Measurements from ENCODE around the gene NBPF6. TPM values are rescaled to one million over a fixed set of nuclear protein-coding genes. Genes with fewer than 3 reads are reported as not detected.

The NBPF6 gene
- total RNA-seq, 1 experiment from 2014 or later: not detected

GRCh38 chr1:108505763-108506070 is 55.6 kb downstream of the NBPF6 start:
- no peak for DNase-seq
- H4K20me1 ChIP-seq (ENCODE audit: control insufficient read depth, insufficient read depth, insufficient read length): no peaks in the 10 kb centered on the region
- no peak overlapping the region for H3K27ac Mint-ChIP-seq
- H2AFZ ChIP-seq (ENCODE audit: low read length): no peak overlapping the region
- no CpG with 5 or more reads among the region's 2 CpGs for WGBS (ENCODE audit: extremely low coverage, insufficient read length, low lambda C conversion rate)
- H3K4me3 Mint-ChIP-seq: no peak overlapping the region
- no peaks in the 10 kb centered on the region for H3K27me3 ChIP-seq (ENCODE audit: insufficient read depth, low read length)
- H2BK15ac ChIP-seq (ENCODE audit: low read depth, low read length): no peak overlapping the region
- no peak overlapping the region for H4K8ac ChIP-seq (replicated peaks; ENCODE audit: insufficient read length, low read depth, low read length)
- peaks cover 3 to 6% of the 10 kb centered on the region in 2 experiments; a peak in 3 of 5 replicates for H3K9me3 Mint-ChIP-seq
- no peak for TF ChIP-seq CTCF (conservative IDR thresholded peaks at IDR 0.05)
- H4K5ac ChIP-seq (ENCODE audit: insufficient read length, low read depth, low read length): no peak overlapping the region
- H3K23ac ChIP-seq (ENCODE audit: insufficient read length, low read depth, low read length): no peak overlapping the region
- H3K27ac ChIP-seq (ENCODE audit: insufficient read length, low read depth, low read length): no peak overlapping the region
- H3K14ac ChIP-seq (ENCODE audit: insufficient read depth, low read length): no peak overlapping the region
- no peak overlapping the region for H2BK5ac ChIP-seq (ENCODE audit: insufficient read length, low read length)
- no peak overlapping the region for H3T11ph ChIP-seq (ENCODE audit: low read length)
- H3K79me1 ChIP-seq (ENCODE audit: insufficient read depth, low read depth, low read length, poor library complexity, severe bottlenecking): no peaks in the 10 kb centered on the region
- H3K18ac ChIP-seq (ENCODE audit: insufficient read length, low read depth, low read length): no peak overlapping the region
- H3K79me2 ChIP-seq (ENCODE audit: insufficient read depth, low read length): no peaks in the 10 kb centered on the region
- H2BK120ac ChIP-seq (ENCODE audit: low read depth, low read length, poor library complexity, severe bottlenecking): no peak overlapping the region
- no peak overlapping the region for H4K91ac ChIP-seq (ENCODE audit: insufficient read length, low read depth, low read length)
- no peak overlapping the region for H3K4ac ChIP-seq (ENCODE audit: low read depth, low read length)
- H3K56ac ChIP-seq (ENCODE audit: insufficient read length, low read depth, low read length): no peak overlapping the region
- no peak overlapping the region for H2BK12ac ChIP-seq (ENCODE audit: insufficient read length, low read depth, low read length)
- no peak overlapping the region for H2BK20ac ChIP-seq (ENCODE audit: low read depth, low read length, poor library complexity, severe bottlenecking)
- H2AK5ac ChIP-seq (ENCODE audit: insufficient read length, low read length): no peak overlapping the region
- H3K9me3 ChIP-seq (ENCODE audit: control insufficient read depth, low read depth, low read length): no peaks in the 10 kb centered on the region
- H3K4me2 ChIP-seq (ENCODE audit: insufficient read depth, insufficient read length, low read length): no peak overlapping the region
- no peak overlapping the region for H3K9ac ChIP-seq (ENCODE audit: extremely low read depth, insufficient read length, low read length)
- no peaks in the 10 kb centered on the region for H3K23me2 ChIP-seq (ENCODE audit: insufficient read length, low read depth, low read length, poor library complexity, severe bottlenecking)
- H3K36me3 Mint-ChIP-seq (ENCODE audit: insufficient read depth in 1 of 3, low read depth in 3 of 3): peaks cover 0 to 5% (median 0%) of the 10 kb centered on the region in 3 experiments; a peak in 2 of 7 replicates
- H3K27me3 Mint-ChIP-seq (ENCODE audit: low read depth): no peaks in the 10 kb centered on the region
- H3K4me1 Mint-ChIP-seq: peaks cover 5 to 11% of the 10 kb centered on the region in 2 experiments
- 0 out of 2 replicates have a peak, but pooled peaks cover 3% of the 10 kb centered on the region for H3K4me1 ChIP-seq (ENCODE audit: insufficient read depth, low read length)
